ENCODE data around the gene DUSP28.
A peak's percentile ranks its signal among the peaks of the same experiment; 100 is the strongest.
"Not testable (repeated sequence)": the region's sequence is repeated elsewhere in the genome, so short reads cannot be mapped to it uniquely, and the experiment has no call there.

The DUSP28 gene, protein sequence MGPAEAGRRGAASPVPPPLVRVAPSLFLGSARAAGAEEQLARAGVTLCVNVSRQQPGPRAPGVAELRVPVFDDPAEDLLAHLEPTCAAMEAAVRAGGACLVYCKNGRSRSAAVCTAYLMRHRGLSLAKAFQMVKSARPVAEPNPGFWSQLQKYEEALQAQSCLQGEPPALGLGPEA

DNA sequence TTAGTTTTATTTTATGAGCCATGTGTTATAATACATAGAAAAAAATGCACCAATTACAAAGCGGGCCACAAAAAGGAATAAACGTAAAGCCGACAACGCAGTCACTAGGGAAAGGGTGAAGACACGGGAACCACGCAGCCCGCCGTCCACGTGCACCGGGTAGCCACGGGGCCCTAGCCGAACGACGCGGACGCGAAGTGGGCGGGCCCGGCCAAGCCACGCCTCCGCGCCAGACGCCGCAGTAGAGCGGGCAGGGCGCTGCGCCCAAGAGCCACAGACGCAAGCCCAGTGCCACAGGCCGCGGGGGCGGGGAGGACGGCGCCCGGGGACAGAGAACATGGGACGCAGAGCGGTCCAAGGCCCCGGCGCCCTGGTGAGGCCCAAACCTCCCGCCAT, at the start of gene DUSP28:
Gene DUSP28 (plus strand): TSS at position 274 of the 396 bp plus-strand sequence. CDS start 328 bp downstream, outside the sequence.
- DNase-seq: peak; percentile 79

DNA sequence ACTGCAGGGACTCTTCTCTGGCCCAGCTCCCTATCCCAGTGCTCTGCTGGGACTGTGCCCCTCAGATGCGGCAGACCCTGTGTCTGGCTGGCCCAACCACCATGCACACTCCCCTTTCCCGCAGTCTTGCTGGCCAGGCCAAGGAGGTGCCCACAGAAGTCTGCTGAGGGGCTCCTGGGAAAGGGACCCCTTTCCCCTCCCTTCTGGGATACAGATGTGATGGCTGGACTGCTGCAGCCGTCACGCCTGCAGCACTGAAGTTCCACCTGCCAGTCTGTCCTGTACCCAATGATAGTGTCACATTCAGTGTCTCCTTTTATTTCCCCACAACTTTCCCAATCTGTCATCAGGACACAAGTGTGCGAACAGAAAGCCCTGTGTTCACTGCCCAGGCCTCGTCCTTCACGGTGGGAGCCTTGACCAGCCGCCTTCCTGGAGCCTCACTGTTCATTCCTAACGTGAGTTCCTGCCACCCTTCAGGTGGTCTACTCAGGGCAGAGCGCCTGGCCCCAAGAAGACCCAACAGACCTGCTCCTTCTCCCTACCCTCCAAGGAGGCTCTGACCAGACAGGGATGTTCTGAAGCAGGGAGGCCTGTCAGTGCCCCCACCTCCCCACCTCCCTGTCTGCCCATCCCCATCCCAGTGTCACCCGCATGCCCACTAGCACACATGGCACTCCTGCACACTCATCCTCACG, 49.5 kb upstream of the DUSP28 start:
- no peak for DNase-seq

DNA sequence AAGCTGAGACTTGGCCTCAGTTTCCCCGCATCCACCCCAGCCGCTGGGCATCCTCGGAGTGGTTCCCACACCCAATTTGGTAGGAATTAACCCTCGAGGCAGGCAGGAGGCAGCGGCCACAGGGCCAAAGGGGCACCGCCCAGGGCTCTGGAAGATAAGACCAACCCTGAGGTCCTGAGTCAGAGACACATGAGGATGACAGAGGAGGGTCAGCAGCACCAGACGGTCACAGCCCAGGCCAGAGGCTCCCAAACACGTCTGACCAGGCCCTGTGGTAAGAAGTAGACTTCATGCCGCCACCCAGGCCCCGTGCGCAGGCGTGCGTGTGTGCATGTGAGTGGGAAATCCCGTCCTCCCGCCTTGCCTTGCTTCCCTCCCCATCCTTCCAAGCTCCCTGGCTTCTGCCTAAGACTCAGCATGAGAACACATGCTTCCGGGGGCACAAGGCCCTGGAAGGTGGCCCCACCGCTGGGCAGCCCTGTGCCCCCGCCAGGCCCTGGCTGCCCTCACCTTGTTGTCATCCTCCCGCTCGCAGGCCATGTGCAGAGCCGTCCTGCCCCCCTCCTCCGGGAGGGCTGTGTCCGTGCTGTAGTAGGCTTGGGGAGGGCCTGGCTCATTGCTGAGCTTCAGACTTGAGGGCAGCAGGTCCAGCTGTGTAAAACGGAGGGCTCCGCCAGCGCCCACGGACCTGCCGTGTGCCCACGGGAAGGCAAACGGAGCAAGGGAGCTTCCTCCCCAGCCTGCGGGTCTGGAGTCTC, 48.6 kb upstream of the DUSP28 start:
- no peak for DNase-seq

DNA sequence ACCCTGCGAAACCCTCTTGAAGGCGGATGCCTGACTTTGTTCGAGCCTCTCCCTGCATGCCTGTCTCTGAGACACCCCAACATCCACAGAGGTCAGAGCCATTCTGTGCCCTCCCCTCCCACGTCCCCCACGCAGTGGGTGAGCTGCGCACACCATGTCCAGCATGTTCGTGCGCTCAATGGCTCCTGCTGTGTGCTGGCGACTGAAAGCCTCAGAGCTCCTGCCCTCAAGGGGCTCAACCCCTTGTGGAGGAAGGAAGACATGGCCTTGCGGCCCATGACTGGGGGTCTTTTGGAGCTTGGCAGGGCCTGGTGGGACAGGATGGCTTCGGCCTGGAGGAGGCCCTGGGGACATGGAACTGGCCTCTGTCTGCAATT, 48.1 kb upstream of the DUSP28 start:
- DNase-seq: no peak

DNA sequence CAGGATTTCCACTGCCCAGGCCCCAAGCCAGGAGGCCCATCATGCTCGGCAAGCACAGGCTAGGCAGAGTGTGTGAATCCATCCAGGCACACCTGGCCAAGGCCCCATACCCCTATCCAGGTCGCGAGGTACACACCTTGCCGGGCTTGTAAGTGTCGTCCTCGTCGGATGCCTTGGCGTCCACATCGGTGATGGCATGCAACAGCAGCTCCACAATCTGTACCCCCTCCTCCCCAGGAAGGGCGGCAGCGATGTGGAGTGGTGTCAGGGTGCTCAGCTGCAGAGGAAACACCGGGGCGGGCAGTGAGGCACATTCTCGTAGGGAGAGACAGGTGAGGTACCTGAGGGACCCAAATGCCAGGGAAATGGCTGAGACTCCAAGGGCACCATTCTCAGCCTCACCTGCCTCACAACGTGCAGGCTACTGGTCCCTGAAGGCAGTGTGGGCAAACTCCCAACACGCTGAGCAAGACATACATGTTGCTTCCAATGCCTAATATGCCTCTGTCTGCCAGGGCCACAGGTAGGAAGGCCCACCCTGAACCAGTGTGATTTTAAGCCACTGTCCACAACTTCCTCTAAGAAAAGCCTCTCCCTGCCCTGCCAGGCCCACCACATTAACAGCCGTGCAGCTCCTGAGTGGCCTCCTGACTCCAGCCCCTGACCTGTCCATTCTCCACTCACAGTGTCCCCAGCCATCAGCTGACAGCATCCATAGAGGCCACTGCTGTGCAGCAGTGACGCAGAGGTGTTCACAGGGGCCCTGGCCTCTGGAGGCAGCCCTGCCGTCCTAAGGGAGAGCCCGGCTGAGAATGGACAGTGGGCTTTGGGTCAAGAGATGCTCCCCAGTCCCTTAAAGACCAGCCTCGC, 47.3 kb upstream of the DUSP28 start:
- no peak for DNase-seq

DNA sequence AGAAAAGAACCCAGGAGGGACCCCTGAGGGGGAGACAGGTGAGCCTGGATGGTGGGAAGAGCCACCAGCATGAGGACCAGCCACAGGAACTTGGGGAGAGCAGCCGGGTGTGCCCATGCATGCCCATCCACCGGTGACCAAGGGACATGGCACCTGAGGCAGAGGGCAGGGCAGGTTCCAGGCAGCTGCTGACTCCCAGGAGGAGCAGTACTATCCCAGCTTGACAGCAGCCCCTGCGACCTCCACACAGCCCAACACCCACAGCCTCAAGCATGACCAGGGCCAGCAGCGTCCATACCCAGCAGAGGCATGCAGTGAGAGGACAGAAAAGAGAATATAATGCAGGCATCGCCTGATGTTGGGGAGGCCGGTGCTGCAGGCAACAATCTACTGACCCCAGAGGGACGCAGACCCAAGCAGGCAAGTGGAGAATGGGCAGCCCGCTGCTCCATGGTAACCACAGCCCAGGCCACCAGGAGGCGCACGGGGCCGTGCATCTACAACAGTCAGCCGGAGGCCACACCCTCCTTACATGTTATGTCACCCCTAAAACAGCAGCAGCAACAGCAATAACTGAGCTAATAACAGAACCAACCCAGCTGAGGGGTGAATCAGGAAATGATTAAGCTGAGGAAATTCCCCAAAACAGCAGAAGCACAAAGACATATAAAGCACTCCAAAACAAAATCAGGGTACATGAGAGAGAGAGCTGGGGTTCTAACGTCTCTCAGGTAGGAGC, 46.4 kb upstream of the DUSP28 start:
- peak; percentile 4 for DNase-seq

DNA sequence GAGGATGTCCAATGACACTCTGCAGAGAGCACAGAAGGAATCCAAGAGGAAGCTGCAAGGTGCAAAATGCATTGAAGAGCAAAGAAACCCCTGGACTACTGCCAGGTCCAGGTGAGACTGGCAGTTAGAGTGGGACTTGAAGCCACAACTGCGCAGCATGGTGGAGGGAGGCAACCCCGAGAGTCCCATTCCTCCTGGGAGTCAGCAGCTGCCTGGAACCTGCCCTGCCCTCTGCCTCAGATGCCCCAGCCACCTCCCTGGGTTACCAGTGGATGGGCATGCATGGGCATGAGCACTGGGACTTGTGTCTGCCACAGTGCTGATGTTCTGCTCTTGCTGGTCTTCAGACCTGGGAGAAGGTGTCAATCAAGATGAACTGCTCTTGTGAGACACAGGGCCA, 45.5 kb upstream of the DUSP28 start:
- DNase-seq: no peak

DNA sequence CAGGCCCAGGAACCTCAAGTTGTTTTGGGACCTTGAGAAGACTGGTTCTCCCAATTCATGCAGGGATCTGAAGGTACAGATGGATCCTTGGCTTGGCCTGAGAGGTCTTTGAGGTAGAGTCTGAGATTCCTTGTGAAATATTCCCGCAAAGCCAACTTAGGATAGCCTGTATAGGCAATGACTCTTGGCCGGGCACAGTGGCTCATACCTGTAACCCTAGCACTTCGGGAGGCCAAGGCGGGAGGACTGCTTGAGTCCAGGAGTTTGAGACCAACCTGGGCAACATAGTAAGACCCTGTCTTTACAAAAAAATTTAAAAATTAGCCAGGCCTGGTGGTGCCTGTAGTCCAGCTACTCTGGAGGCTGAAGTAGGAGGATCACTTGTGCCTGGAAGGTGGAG, 42.8 kb upstream of the DUSP28 start:
- DNase-seq: no peak

DNA sequence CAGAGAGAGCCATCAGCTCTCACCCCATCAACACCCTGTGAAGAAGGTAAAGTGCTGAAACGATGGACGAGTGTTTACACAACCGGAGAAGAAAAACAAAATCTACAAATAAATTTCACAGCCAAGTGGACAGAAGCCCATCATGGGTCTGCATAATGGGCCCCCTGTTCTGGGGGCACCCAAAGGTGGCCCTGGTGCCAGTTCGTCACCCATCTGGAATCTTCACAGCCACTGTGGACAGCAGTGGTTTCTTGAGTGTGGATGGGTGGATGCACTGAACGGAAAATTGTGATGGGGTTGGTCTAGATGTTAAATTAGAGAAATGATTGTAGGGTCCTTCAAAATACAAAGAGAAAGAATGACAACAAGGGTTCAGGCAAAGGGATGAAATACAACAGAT, 41.2 kb upstream of the DUSP28 start:
- no peak for DNase-seq

DNA sequence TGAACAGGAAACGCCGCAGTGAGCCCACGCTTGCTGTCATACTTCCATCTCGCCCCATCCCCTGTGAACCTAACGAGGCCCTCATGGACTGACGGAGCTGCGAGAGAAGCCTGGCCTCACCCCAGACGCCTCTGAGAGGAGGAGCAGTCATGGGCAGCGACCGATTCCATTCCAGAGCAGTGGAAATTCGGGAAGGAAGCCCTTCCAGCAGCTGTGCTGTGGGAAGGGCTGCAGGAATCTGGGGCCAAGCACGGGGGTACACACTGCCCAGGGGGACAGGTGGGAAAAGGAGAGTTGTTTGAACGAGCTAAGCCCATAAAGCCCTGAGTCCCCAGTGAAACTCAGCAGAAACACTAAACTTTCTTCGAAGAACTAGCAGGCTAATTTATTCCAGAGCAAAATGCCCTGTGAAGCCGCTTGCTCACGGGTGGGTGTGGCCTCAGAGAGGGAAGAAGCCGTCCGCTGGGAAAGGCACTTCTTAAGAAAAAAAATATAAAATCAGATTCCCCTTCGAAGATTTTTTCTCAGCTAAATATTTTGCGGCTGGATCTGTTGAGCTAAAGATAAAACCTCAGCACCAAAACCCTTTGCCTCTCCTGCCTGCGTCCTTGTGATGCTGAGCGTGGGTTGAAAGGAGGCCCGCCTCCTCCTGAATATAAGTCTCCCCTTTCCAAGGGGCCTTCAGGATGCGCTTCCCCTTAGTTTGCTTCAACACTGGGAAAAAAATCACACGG, 40.6 kb upstream of the DUSP28 start:
- DNase-seq: no peak

DNA sequence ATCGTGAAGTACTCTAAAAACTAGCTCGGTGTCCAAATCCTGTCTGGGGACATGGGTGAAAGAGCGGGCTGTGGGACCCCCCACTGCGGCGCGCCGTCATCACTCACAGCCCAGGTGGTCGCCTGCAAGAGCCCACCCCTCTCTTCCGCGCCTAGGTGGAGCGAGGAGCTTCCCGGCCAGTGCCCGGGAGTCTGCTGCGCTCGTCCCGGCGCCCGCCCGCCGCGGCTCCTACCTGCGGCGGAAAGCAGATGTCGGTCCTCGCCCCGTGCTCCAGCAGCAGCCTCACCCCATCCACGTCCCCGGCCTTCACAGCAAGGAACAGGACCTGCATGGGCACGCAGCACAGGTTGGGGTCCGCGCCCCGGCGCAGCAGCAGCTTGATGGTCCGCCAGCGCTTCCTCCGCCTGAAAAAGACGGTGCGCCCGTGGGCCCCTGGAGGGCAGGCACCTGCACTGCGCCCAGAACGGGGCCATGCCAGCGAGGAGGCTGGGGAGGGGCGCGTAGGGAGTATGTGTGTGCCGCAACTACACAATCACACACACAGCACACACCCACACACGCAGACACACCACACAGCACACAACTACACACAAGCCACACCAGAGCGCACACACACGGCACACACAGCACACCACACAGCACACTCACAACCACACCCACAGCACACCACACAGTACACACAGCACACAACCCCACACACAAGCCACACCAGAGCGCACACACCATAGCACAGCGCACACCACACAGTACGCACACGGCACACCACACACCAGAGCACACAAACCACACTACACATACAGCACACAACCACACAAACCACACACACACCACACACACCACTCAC, 39.8 kb upstream of the DUSP28 start:
- DNase-seq: no peak

DNA sequence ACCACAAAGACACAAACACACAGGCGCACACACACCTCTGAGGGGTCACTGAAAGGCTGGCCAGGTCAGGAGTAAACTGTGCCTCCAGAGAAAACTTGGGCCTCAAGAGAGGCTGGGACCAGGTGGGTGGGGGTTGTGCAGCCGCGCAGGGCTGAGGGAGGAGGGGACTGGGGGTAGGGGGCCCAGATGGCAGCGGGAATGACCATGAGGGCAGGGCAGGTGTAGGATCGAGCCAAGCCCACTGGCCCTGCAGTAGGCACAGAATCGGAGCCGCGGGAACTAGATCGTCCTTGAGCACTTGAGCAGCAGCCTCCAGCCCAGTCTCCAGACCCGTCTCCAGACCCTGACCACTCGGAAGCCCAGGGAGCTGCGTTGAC, 39.2 kb upstream of the DUSP28 start:
- no peak for DNase-seq

DNA sequence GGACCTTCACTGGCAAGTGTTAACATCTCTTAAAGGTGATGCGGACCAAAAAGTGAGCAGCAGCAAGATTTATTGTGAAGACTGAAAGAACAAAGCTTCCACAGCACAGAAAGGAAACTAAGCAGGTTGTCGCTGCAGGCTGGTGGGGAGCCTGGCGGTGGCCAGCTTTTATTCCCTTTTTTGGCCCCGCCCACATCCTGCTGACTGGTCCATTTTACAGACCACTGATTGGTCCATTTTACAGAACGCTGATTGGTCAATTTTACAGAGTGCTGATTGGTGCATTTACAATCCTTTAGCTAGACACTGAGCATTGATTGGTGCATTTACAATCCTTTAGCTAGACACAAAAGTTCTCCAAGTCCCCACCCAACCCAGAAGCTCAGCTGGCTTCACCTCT, 38.3 kb upstream of the DUSP28 start:
- not testable (repeated sequence) for DNase-seq

DNA sequence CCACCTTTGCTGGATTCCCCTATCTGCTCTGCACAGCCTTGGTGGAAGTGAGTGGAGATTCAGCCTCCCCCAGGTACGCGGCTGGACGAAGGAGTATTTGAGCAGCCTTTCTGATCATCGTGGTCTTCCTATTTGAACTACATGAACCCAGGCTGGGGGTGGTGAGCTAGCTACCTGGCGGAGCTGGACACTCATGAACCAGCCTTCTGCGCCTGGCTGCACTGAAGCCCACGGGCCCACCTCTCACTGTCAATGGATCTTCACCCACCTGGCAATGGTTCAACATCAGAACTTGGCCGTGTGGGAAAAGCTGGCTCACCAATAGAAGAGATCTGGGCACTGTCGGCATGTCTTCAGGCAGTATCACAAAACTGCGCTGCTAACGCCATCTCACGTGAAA, 37.8 kb upstream of the DUSP28 start:
- no peak for DNase-seq

DNA sequence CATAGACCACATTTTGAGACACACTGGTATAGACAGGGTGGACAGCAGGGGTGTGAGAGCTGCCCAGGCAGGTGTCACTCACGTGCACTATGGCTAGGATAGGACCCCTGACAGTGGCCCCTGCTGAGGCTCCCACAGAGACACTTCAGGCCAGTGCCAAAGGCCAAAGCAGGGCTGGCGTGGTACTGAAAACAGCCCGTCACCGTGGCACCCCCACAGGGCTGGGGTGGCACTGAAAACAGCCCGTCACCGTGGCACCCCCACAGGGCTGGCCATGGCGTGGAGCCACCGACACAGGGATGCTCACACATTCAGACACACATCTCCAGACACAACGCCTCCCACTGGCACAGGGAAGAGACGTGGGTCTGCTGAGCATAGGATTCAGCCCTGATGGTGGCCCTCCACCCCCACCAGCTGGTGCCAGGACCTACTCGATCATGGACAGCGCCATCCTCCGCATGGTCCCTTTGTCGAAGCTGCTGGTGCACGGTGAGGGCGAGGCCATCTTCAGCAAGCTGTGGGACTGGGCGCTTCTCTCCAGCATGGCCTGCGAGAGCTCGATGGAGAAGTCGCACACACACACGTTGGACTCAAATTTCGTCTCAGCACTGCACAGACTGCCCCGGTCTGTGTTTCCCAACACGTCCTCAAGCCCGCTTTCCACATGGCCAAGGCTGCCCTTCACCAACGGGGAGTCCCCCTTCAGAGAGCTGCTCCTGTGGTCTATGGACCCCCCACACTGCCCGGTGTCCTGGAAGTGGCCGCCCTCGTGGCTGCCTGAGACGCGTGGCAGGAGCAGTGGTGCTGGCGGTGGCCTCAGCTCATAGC, 36.5 kb upstream of the DUSP28 start:
- DNase-seq: no peak

DNA sequence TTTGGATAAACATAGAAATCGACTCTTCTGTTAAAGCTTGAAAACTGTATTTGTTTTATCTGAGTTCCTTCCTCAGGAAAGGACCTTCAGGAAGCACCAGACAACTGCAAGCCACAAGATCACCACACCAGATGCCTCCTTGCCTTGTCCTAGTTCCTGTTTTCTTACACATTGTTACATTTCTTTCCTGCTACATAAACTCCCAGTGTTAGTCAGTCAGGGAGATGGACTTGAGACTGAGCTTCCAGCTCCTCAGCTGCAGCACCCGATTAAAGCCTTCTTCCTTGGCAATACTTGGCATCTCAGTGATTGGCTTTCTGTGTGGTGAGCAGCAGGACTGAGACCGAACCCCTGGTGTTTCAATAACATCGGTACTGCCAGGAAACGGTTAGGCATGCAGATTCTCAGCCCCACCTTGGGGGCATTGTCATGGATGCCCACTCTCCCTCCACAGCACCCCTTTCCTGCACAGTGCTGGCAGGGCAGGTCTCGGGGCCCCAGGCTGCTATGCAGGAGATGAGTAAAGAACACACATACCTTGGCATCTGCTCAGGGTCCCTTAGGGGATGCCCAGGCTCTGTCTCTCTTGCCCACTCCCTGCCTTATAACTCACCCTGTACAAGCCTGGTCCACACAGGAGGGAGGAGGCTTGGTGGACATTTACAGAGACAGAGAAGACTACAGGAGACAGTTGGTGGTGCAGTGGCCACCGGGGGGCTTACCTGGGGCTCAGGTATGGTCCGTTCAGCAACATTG, 35.0 kb upstream of the DUSP28 start:
- DNase-seq: no peak

DNA sequence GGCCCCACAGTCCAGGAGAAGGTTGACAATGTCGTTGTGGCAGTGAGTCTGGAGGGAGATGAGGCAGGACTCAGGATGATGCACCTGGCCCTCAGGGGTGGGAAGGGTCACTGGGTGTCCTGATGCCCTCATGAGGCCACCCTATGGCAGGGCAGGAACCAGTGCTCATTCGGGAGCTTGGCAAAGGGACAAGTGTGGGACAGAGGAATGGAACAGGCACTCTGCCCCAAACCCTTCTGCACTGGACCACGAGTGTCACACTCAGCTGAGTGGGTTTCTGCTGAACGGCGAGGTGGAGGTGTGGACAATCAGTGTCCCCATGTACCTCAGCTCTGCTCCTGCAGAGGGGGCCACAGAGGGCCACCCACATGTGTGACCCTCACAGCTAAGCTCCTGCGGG, 34.4 kb upstream of the DUSP28 start:
- DNase-seq: no peak

DNA sequence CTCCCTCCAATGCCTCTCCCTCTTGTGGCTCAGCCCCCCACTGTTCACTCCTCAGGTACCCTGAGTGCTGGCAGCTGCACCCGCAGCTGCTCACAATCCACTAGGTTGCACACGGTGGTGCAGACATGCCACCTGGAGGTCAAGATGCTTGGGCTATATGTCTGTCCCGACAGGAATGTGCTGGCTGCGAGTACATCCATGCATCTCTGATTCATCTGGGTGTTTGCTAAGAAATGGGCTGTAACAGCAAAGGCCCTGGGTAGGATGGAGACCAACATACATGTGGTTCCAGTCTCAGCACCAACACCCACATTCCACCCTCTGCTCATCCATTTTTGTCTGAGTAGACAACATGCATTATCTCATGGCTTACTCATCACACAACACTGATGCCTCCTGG, 33.6 kb upstream of the DUSP28 start:
- no peak for DNase-seq

DNA sequence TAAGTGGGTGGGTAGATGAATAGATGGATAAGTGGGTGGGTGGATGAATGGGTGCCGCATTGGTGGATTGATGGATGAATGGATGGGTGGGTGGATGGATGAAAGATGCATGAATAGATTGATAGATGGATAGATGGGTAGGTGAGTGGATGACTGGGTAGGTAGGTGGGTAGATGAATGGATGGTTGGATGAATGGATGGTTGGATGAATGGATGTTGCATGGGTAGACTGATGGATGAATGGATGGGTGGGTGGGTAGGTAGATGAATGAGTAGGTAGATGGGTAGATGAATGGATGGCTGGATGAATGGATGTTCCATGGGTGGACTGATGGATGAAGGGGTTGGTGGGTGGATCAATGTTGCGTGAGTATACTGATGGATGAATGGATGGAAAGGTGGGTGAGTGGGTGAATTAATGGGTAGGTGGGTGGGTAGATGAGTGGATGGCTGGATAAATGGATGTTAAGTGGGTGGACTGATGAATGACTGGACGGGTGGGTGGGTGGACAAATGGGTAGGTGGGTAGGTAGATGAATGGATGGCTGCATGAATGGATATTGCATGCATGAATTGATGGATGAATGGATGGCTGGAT, 32.9 kb upstream of the DUSP28 start:
- DNase-seq: no peak
